ENCODE data around the gene ZNF664. TPM values are rescaled to one million over a fixed set of nuclear protein-coding genes. Genes with fewer than 3 reads are reported as not detected.

The ZNF664 gene
- total and polyA plus RNA-seq, 10 of the 15 experiments (the other 5 are each of a cell fraction or from before 2014, with no cell fraction given): 1.8 to 65.6 (median 30.8) TPM

DNA sequence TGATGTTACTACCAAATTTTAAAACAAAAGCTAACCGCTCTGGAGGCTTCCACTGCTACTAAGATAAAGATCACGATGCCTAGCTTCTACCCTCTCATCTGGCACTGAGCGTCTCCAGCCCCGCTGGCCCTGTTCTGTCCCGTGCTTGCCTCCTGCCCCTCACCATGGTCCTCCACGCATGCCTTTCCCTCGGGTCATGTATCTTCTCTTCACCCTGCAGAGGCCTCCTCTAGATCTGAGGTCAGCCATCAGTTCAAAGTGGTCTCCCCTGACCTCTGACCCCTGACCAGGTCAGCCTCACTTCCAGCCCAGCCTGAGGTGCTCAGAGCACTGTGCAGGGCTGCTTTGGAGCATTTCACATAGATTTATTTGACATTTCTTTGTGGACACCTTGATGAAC lies 28.3 kb downstream of the ZNF664 start:
- POLR2A ChIA-PET: no interaction called here
- no TSS peak for BruUV-seq (replicated peaks)
- CTCF ChIA-PET: interaction anchor here (1.9 kb wide), 1 partner anchor 17 kb away, joined by 5 read pairs; no protein-coding TSS in a partner anchor
- no peaks in the 10 kb centered on the region for H3K9me3 ChIP-seq (replicated peaks; ENCODE audit: control insufficient read depth, insufficient read depth, low read length)
- in situ Hi-C loops (cut with MboI) (no loop called here), intact Hi-C loops (cut with micrococcal nuclease; ENCODE audit: unreplicated experiment) (no loop called here)
- no peaks in the 10 kb centered on the region; the same call in 1 of the 2 replicates for H4K20me1 ChIP-seq (ENCODE audit: control insufficient read depth, insufficient read depth)
- DNase-seq (ENCODE audit: low read depth, low spot score) (no peak), ATAC-seq (no peak), FAIRE-seq (no peak)
- no peaks in the 10 kb centered on the region for H3K79me2 ChIP-seq (ENCODE audit: control insufficient read depth, insufficient read depth, low read length)
- H2AFZ ChIP-seq (ENCODE audit: control insufficient read depth, low read depth, low read length): no peak overlapping the region
- H3K27ac ChIP-seq (ENCODE audit: control insufficient read depth, insufficient read depth): no peak overlapping the region
- H3K36me3 ChIP-seq (ENCODE audit: control insufficient read depth in 2 of 2, insufficient read depth in 2 of 2, low read length in 1 of 2): peaks cover 7 to 12% of the 10 kb centered on the region in 2 experiments
- H3K9ac ChIP-seq (ENCODE audit: control insufficient read depth, insufficient read depth, low read length): no peak overlapping the region
- peaks cover 9% of the 10 kb centered on the region for H3K4me1 ChIP-seq (ENCODE audit: control insufficient read depth, insufficient read depth, low read length)
- SMC1A ChIA-PET (ENCODE audit: uncharacterized antibody, unreplicated experiment): interaction anchor here (1.2 kb wide), 2 partner anchors 14 to 15 kb away, joined by 3 to 4 read pairs; no protein-coding TSS in a partner anchor
- H3K4me3 ChIP-seq: no peak overlapping the region
- RAD21 ChIA-PET (ENCODE audit: unreplicated experiment): no interaction called here
- H3K27me3 ChIP-seq (replicated peaks in 1 of 2; ENCODE audit: control insufficient read depth in 2 of 2, insufficient read depth in 2 of 2, low read length in 1 of 2): no peaks in the 10 kb centered on the region
- 84% methylated on average over 7 of the region's 7 CpGs for WGBS (ENCODE audit: insufficient coverage, insufficient replicate concordance, low lambda C conversion rate, missing lambda C conversion rate)
- H3K4me2 ChIP-seq (ENCODE audit: control insufficient read depth, insufficient read depth): no peak overlapping the region
- TF ChIP-seq YBX1 (IDR thresholded peaks at IDR 0.05): no peak
- TF ChIP-seq, protein P1, sequence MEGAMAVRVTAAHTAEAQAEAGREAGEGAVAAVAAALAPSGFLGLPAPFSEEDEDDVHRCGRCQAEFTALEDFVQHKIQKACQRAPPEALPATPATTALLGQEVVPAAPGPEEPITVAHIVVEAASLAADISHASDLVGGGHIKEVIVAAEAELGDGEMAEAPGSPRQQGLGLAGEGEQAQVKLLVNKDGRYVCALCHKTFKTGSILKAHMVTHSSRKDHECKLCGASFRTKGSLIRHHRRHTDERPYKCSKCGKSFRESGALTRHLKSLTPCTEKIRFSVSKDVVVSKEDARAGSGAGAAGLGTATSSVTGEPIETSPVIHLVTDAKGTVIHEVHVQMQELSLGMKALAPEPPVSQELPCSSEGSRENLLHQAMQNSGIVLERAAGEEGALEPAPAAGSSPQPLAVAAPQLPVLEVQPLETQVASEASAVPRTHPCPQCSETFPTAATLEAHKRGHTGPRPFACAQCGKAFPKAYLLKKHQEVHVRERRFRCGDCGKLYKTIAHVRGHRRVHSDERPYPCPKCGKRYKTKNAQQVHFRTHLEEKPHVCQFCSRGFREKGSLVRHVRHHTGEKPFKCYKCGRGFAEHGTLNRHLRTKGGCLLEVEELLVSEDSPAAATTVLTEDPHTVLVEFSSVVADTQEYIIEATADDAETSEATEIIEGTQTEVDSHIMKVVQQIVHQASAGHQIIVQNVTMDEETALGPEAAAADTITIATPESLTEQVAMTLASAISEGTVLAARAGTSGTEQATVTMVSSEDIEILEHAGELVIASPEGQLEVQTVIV (IDR thresholded peaks at IDR 0.05; ENCODE audit: borderline replicate concordance, partially characterized antibody): no peak
- no peak for TF ChIP-seq BMI1 (IDR thresholded peaks at IDR 0.05; ENCODE audit: borderline replicate concordance)
- TF ChIP-seq CEBPZ (IDR thresholded peaks at IDR 0.05; ENCODE audit: low read depth, low read length): no peak
- no peak for TF ChIP-seq ZSCAN29 (IDR thresholded peaks at IDR 0.05)
- no peak for TF ChIP-seq PAX8 (IDR thresholded peaks at IDR 0.05)
- TF ChIP-seq EGR1 (IDR thresholded peaks at IDR 0.05; ENCODE audit: borderline replicate concordance in 1 of 2, low read depth in 2 of 2, low read length in 2 of 2): no peak
- TF ChIP-seq CBX3 (IDR thresholded peaks at IDR 0.05; ENCODE audit: borderline replicate concordance, low read depth): no peak
- no peak for TF ChIP-seq BCL3 (IDR thresholded peaks at IDR 0.05; ENCODE audit: borderline replicate concordance, insufficient read depth, low read depth, low read length, poor library complexity, severe bottlenecking)
- TF ChIP-seq SMAD5 (IDR thresholded peaks at IDR 0.05; ENCODE audit: low read depth): no peak
- no peak for TF ChIP-seq KDM1A (IDR thresholded peaks at IDR 0.05; ENCODE audit: borderline replicate concordance)
- no peak for TF ChIP-seq MLLT1 (IDR thresholded peaks at IDR 0.05)
- TF ChIP-seq MTA3 (IDR thresholded peaks at IDR 0.05; ENCODE audit: borderline replicate concordance, low read length): no peak
- no peak for TF ChIP-seq MEF2A (IDR thresholded peaks at IDR 0.05; ENCODE audit: insufficient read depth, low read depth, low read length)
- no peak for TF ChIP-seq NRF1 (conservative IDR thresholded peaks at IDR 0.05; ENCODE audit: low read depth, low read length)
- no peak for TF ChIP-seq ZBED1 (IDR thresholded peaks at IDR 0.05; ENCODE audit: borderline replicate concordance)
- TF ChIP-seq, protein P2, sequence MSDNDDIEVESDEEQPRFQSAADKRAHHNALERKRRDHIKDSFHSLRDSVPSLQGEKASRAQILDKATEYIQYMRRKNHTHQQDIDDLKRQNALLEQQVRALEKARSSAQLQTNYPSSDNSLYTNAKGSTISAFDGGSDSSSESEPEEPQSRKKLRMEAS (IDR thresholded peaks at IDR 0.05; ENCODE audit: low read depth, low read length): no peak

Data from GM12878 (cell line).